TTC549 (cell line): ENCODE measurements around the gene NFATC1.
"Not testable (repeated sequence)": the region's sequence is repeated elsewhere in the genome, so short reads cannot be mapped to it uniquely, and the experiment has no call there.

ENCODE experiments used
- FAIRE-seq: peaks from 2 replicates; lab custom pipeline; 2012; peaks lifted over from hg19 to GRCh38; lab: Jason Lieb, UNC

Gene NFATC1

GRCh38 chr18:79375441-79376154, 20.1 kb upstream of the NFATC1 start:
- no peak for FAIRE-seq

GRCh38 chr18:79376661-79377060, 19.1 kb upstream of the NFATC1 start:
- not testable (repeated sequence) for FAIRE-seq

GRCh38 chr18:79377187-79377891, 18.4 kb upstream of the NFATC1 start:
- no peak for FAIRE-seq

GRCh38 chr18:79378536-79379250, 17.0 kb upstream of the NFATC1 start:
- FAIRE-seq: no peak

- FAIRE-seq: no peak
Observed at GRCh38 chr18:79379251-79379905, 16.4 kb upstream of the NFATC1 start.

- FAIRE-seq: no peak
Observed at GRCh38 chr18:79379931-79380815, 15.6 kb upstream of the NFATC1 start.

- no peak for FAIRE-seq
Observed at GRCh38 chr18:79380816-79381806, 14.6 kb upstream of the NFATC1 start.

- no peak for FAIRE-seq
Observed at GRCh38 chr18:79381811-79382311, 13.9 kb upstream of the NFATC1 start.

- no peak for FAIRE-seq
Observed at GRCh38 chr18:79382681-79383387, 12.9 kb upstream of the NFATC1 start.

GRCh38 chr18:79383388-79384056, 12.2 kb upstream of the NFATC1 start:
- no peak for FAIRE-seq

GRCh38 chr18:79384151-79384807, 11.5 kb upstream of the NFATC1 start:
- FAIRE-seq: no peak

GRCh38 chr18:79384834-79385233, 10.9 kb upstream of the NFATC1 start:
- FAIRE-seq: no peak

GRCh38 chr18:79385326-79385707, 10.4 kb upstream of the NFATC1 start:
- no peak for FAIRE-seq

- FAIRE-seq: no peak
Observed at GRCh38 chr18:79385708-79386341, 9.9 kb upstream of the NFATC1 start.

- FAIRE-seq: no peak
Observed at GRCh38 chr18:79386547-79386946, 9.2 kb upstream of the NFATC1 start.

GRCh38 chr18:79387214-79387613, 8.5 kb upstream of the NFATC1 start:
- no peak for FAIRE-seq

- FAIRE-seq: no peak
Observed at GRCh38 chr18:79387615-79388014, 8.1 kb upstream of the NFATC1 start.

GRCh38 chr18:79388043-79388442, 7.7 kb upstream of the NFATC1 start:
- FAIRE-seq: no peak
